Upper lobe of right lung (tissue), 1 donor: ENCODE results near the gene GLE1. TPM values are rescaled to one million over a fixed set of nuclear protein-coding genes. Genes with fewer than 3 reads are reported as not detected.
A peak's percentile ranks its signal among the peaks of the same experiment; 100 is the strongest.
"Not testable (repeated sequence)": the region's sequence is repeated elsewhere in the genome, so short reads cannot be mapped to it uniquely, and the experiment has no call there.

Experiments
- ATAC-seq: fragments of 200-7000 bp; cut with Tn5 transposase; one replicate; pipeline ENCODE4 v1.9.1; 2020; ENCODE audit warnings: mild to moderate bottlenecking, moderate library complexity
- DNase-seq: peaks from one replicate; pipeline ENCODE4 v3.0.0-alpha.2; 2020
- H3K27ac ChIP-seq: fragments of 200-600 bp; one replicate; pipeline ENCODE4 v1.8.0; 2022
- H3K27me3 ChIP-seq: fragments of 200-600 bp; one replicate; pipeline ENCODE4 v1.8.0; 2022; ENCODE audit warnings: mild to moderate bottlenecking
- H3K36me3 ChIP-seq: fragments of 200-600 bp; one replicate; pipeline ENCODE4 v1.8.0; 2022
- H3K4me1 ChIP-seq: fragments of 200-600 bp; one replicate; pipeline ENCODE4 v1.8.0; 2022
- H3K4me3 ChIP-seq: fragments of 200-600 bp; one replicate; pipeline ENCODE4 v1.8.0; 2022; ENCODE audit warnings: mild to moderate bottlenecking
- H3K9me3 ChIP-seq: fragments of 200-600 bp; one replicate; pipeline ENCODE4 v1.8.0; 2022
- intact Hi-C: fragments of 100-400 bp; cut with DNase I; formaldehyde crosslinking; loops from one replicate; pipeline ENCODE4 v1.11.0; 2022
- total RNA-seq: library from RNA; stranded (reverse); fragmentation: NEBNext Ultra II Directional; extraction: Animal tissue kit (Norgen Biotek cat#: 25700); gene quantifications from one replicate; pipeline ENCODE4 v1.2.1, GENCODE V29; 2021
- TF ChIP-seq, protein P1 (sequence below): fragments of 200-600 bp; IDR thresholded peaks from one replicate; pipeline ENCODE4 v1.8.0; 2022; ENCODE audit warnings: antibody characterized with exemption
- donor health status: DM: no; HTN: yes; CAD: no; lungs with severe emphysema.

Gene GLE1
- total RNA-seq, 1 donor from 2014 or later: 21.8 TPM

DNA sequence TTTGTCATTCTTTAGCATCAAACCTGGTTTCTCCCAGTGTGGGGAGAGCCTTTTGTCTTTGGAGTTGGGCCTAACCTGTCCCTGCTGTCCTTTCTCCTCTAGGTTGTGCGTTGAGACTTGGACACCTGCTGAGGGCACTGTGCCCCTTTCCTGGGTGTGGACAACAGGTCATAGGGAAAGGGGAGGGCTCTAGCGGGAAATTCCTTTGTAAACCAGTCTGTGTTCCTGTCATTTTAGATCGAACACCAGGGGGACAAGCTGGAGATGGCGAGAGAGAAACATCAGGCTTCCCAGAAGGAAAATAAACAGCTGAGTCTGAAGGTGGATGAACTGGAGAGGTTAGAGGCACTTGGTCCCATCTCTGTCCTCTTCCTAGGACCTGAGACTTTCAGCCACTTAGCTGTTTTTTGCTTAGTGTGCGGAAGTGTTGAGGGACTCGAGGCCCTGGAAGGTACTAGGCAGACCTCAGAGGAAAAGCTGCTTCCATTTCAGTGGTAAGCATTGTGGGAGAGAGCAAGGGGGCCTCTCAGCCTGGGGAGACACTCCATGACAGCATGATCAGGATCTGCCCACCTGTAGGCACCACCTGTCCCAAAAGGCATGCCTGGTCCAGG lies 8.6 kb upstream of the GLE1 start:
- Histone ChIP-seq H3K4me1 (peaks cover 5% of the 10 kb centered on the region), H3K27me3 (no peaks in the 10 kb centered on the region), H3K9me3 (no peaks in the 10 kb centered on the region), H3K27ac (no peak overlapping the region), H3K36me3 (peaks cover 52% of the 10 kb centered on the region), H3K4me3 (no peak overlapping the region)
- intact Hi-C loops: no loop called here
- no peak for ATAC-seq
- DNase-seq: peak; percentile 7
- TF ChIP-seq, protein P1, sequence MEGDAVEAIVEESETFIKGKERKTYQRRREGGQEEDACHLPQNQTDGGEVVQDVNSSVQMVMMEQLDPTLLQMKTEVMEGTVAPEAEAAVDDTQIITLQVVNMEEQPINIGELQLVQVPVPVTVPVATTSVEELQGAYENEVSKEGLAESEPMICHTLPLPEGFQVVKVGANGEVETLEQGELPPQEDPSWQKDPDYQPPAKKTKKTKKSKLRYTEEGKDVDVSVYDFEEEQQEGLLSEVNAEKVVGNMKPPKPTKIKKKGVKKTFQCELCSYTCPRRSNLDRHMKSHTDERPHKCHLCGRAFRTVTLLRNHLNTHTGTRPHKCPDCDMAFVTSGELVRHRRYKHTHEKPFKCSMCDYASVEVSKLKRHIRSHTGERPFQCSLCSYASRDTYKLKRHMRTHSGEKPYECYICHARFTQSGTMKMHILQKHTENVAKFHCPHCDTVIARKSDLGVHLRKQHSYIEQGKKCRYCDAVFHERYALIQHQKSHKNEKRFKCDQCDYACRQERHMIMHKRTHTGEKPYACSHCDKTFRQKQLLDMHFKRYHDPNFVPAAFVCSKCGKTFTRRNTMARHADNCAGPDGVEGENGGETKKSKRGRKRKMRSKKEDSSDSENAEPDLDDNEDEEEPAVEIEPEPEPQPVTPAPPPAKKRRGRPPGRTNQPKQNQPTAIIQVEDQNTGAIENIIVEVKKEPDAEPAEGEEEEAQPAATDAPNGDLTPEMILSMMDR: no peak

DNA sequence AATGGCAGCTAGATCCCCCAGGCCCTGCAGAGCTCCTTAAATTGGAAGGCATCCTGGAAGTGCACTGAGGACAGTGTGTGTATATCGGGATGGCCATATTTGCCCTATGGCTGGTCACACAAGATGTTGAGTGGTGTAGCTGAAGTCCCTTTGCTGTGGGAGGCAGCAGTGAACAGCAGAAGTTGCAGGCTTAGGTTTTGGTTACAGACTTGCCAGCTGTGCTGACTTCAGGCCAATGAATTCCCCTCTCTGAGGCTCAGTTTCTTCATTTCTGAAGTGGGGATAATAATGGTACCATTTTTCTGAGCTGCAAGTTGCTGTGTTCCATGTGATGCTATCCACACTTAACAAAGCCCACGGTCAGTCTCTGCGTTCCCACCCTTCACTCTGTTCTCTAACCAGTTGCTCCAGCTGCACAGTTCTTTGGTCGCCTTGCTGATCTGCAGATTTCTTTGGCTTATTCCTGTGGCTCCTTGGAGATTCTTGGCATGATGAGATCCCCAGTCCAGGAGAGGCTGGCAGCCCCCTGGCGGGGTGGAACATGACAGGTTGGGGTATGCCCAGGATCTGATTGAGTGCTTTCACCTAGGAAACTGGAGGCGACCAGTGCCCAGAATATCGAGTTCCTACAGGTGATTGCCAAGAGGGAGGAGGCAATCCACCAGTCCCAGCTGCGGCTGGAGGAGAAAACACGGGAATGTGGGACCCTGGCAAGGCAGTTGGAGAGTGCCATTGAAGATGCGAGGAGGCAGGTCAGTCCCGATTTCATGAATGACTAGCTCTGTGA lies 6.5 kb upstream of the GLE1 start:
- Histone ChIP-seq H3K4me1 (peaks cover 5% of the 10 kb centered on the region), H3K36me3 (peaks cover 39% of the 10 kb centered on the region), H3K27me3 (no peaks in the 10 kb centered on the region), H3K9me3 (no peaks in the 10 kb centered on the region), H3K27ac (no peak overlapping the region), H3K4me3 (no peak overlapping the region)
- intact Hi-C loops: no loop called here
- TF ChIP-seq, protein P1: no peak
- ATAC-seq: no peak
- DNase-seq: peak; percentile 48

DNA sequence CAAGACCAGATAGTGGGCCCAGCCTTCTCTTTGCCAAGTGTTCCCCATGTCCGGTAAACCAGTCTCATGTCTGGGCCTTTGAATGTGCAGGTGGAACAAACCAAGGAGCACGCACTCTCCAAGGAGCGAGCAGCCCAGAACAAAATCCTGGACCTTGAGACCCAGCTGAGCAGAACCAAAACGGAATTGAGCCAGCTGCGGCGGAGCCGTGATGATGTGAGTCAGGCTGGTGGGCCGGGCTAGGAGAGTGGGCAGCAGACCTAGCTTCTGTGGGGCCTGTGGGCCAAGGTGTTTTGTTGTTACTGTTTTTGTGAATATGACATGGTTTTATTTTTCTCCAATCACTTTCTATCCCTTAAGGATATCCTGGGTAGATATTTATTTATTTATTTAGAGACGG lies 5.6 kb upstream of the GLE1 start:
- TF ChIP-seq, protein P1: no peak
- no peak for ATAC-seq
- no peaks in the 10 kb centered on the region for H3K27me3 ChIP-seq
- no peak overlapping the region for H3K27ac ChIP-seq
- intact Hi-C loops: no loop called here
- peak; percentile 36 for DNase-seq
- peaks cover 35% of the 10 kb centered on the region for H3K36me3 ChIP-seq
- H3K4me3 ChIP-seq: no peak overlapping the region
- no peaks in the 10 kb centered on the region for H3K9me3 ChIP-seq
- H3K4me1 ChIP-seq: peaks cover 9% of the 10 kb centered on the region

DNA sequence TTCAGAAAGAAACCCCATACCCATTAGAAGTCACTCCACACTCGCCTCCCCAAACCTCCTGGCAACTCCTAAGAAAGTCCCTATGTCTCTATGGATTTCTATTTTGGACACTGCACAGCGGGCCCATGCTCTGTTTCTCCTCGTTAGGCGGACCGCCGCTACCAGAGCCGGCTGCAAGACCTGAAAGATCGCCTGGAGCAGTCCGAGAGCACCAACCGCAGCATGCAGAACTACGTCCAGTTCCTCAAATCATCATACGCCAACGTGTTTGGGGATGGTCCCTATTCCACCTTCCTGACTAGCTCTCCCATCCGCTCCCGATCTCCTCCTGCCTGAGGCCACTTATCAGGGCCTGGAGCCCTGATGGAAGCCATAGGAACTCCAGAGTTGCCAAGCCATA lies 4.6 kb upstream of the GLE1 start:
- no peaks in the 10 kb centered on the region for H3K27me3 ChIP-seq
- H3K4me3 ChIP-seq: no peak overlapping the region
- H3K36me3 ChIP-seq: peaks cover 33% of the 10 kb centered on the region
- no peak overlapping the region for H3K27ac ChIP-seq
- TF ChIP-seq, protein P1: no peak
- intact Hi-C loops: no loop called here
- no peaks in the 10 kb centered on the region for H3K9me3 ChIP-seq
- DNase-seq (peak; percentile 16), ATAC-seq (no peak)
- H3K4me1 ChIP-seq: peaks cover 8% of the 10 kb centered on the region

DNA sequence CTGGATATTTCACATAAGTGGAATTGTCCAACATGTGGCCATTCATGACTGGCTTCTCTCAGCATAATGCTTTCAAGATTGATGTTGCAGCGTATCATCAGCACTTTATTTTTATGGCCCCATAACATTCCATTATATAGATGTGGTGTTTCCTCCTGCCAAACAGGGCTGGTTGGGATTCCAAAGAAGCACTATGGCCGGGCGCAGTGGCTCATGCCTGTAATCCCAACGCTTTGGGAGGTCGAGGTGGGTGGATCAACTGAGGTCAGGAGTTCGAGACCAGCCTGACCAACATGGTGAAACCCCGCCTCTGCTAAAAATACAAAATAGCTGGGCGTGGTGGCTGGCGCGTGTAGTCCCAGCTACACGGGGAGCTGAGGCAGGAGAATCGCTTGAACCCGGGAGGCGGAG lies 1.1 kb upstream of the GLE1 start:
- H3K9me3 ChIP-seq, ATAC-seq, intact Hi-C loops, H3K27me3 ChIP-seq: not testable (repeated sequence)
- H3K36me3 ChIP-seq: peaks cover 12% of the 10 kb centered on the region
- H3K4me1 ChIP-seq: peaks cover 19% of the 10 kb centered on the region
- peak overlapping the region; percentile 81 for H3K27ac ChIP-seq
- peak; percentile 32 for DNase-seq
- peak overlapping the region; percentile 64 for H3K4me3 ChIP-seq

DNA sequence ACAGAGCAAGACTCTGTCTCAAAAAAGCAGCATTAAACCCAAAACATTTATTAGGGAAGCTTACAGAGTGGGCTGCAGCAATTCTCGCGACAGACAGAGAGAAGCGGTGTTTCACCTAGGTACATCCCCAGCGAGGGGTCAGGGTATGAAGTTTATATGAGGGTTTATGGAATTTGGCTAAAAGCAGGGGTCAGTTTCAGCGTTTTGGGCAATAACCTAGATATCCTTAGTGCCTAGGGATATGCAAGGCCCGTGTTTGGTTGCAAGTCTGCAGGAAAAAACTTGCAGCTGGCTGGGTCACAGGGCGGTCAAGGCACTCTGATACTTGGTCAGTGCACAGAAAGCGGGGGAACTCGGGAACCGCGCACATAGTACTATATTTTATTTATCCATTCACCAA lies 649 bp upstream of the GLE1 start:
- Histone ChIP-seq H3K4me1 (peaks cover 19% of the 10 kb centered on the region), H3K4me3 (peak overlapping the region; percentile 64), H3K27ac (peak overlapping the region; percentile 81), H3K36me3 (peaks cover 11% of the 10 kb centered on the region), H3K27me3 (no peaks in the 10 kb centered on the region), H3K9me3 (no peaks in the 10 kb centered on the region)
- intact Hi-C loops: no loop called here
- TF ChIP-seq, protein P1: no peak
- DNase-seq: peak; percentile 55
- ATAC-seq: no peak
